Astrocyte of the spinal cord (primary cell): ENCODE results near the gene PSG2.
"Not testable (repeated sequence)": the region's sequence is repeated elsewhere in the genome, so short reads cannot be mapped to it uniquely, and the experiment has no call there.

ENCODE experiments used
- DNase-seq: peaks from one replicate; pipeline ENCODE4 v3.0.0; 2011; ENCODE audit warnings: low read depth, low spot score
- H3K4me3 ChIP-seq: 2 replicates; pipeline ENCODE4 v1.5.1; 2011; ENCODE audit warnings: low read depth, mild to moderate bottlenecking, low read length, moderate library complexity
- in situ Hi-C: cut with HindIII; loops from 2 replicates; pipeline ENCODE4 v1.10.0; 2017; ENCODE audit warnings: low sequenced_read_pairs
- TF ChIP-seq, protein P1 (sequence below): IDR thresholded peaks from 2 replicates; pipeline ENCODE4 v1.5.1; 2012; ENCODE audit warnings: low read depth, mild to moderate bottlenecking, low read length, inconsistent platforms

Gene PSG2

DNA sequence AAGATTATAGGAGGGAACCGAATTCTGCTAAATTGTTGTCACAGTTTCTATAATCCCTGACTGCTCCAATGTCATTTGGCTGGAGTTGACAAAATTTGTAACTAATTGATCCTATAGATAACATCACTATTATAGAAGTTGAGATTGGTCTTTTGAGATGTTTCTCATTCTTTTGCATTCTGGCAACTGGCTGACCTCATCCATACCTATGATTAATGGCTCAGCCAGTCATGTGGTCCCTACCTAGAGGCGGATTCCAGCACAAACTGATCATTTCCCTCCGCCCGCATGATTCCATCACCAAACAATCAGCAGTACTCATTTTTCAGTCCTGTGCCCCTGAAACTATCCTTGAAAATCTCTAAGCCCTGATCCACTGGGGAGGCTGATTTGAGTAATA lies 4.2 kb downstream of the PSG2 start:
- in situ Hi-C loops = no loop called here
- DNase-seq = no peak
- TF ChIP-seq, protein P1, sequence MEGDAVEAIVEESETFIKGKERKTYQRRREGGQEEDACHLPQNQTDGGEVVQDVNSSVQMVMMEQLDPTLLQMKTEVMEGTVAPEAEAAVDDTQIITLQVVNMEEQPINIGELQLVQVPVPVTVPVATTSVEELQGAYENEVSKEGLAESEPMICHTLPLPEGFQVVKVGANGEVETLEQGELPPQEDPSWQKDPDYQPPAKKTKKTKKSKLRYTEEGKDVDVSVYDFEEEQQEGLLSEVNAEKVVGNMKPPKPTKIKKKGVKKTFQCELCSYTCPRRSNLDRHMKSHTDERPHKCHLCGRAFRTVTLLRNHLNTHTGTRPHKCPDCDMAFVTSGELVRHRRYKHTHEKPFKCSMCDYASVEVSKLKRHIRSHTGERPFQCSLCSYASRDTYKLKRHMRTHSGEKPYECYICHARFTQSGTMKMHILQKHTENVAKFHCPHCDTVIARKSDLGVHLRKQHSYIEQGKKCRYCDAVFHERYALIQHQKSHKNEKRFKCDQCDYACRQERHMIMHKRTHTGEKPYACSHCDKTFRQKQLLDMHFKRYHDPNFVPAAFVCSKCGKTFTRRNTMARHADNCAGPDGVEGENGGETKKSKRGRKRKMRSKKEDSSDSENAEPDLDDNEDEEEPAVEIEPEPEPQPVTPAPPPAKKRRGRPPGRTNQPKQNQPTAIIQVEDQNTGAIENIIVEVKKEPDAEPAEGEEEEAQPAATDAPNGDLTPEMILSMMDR = no peak
- H3K4me3 ChIP-seq = no peak overlapping the region

DNA sequence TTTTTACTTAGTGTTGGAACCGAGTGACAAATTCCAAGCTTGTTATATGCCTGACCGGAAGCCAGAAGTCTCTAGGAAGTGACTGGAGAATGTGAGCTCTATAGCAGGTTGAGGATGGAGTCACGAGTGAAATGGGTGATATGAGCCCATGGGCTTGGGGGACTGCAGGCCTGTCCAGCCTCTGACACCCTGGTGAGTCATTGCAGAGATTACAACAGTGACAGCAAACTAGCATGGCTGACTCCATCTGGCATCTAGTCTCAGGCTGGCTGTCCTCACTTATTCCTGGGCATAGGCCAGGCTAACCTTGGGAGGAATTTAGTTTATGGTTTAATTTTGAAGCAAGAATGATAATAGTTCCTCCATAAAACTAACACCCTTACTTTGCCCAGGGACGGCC lies 4.6 kb downstream of the PSG2 start:
- DNase-seq, H3K4me3 ChIP-seq, in situ Hi-C loops: not testable (repeated sequence)

DNA sequence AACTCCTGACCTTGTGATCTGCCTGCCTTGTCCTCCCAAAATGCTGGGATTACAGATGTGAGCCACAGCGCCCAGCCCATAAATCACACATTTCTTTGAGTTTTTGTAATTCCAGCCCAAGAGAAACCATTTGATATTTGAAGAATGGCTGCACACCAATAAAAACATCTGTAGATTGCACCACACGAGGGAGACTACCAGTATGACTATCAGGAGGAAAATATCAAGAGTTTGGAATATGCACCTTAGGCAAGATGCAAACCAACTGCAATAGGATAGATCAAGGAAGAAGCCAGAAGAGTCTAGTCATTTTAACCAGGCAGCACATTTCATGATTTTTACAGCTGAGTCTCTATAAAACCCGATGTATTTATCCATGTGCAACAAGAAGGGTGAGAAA lies 20.1 kb downstream of the PSG2 start:
- DNase-seq, H3K4me3 ChIP-seq, in situ Hi-C loops: not testable (repeated sequence)

DNA sequence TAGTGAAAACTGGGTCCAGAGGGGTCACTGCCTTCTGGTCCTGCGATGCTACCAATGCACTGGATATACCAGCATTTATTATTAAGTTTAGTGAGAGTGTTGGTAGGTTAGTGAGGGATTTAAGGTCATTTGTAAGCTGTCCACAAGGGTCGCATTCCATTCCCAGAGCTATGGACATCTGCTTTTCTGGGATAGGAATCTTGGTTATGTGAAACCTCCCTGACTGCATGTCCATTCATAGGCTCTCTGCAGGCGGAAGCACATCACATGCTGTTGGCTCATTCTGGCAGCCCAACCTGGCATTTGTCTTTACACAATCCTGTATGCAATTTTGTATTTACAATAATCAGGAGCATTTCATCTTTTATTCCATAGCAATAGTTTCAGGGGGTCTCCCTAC lies 21.2 kb downstream of the PSG2 start:
- H3K4me3 ChIP-seq, in situ Hi-C loops, DNase-seq: not testable (repeated sequence)

DNA sequence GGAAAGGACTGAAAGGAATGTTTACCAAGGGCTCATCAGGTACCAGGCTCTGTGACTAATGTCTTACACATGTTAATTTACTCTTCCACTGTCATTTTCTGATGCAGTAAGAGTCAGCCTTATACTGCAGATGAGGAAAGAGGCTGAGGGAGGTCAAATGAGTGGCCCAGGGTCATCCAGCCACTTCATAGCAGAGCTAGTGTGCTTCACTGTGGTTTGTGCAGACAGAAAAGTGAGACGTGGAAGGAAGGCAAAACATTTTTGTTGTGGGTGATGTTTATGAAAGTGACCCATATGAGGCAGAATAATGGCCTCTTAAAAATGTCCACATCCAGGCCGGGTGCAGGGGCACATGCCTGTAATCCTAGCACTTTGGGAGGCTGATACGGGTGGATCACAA lies 22.2 kb downstream of the PSG2 start:
- DNase-seq, H3K4me3 ChIP-seq, in situ Hi-C loops: not testable (repeated sequence)

DNA sequence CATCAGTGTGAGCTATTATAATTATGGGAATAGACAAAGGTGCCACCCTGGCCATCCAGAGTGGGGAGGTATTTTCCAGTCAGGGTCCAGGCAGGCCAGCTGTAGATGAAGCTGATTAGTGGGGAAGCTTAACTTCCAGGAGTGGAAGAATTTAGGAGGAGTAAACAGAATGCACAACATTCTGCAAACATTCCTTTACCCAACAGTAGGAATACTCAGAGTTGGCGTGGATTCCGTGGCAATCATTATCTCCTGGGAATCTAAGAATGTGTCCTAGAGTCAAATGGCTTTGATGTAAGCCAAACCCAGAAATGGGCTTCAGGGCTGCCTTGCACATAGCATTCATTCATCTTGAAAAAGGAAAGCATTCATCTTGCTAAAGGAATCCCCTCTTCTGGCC lies 23.0 kb downstream of the PSG2 start:
- in situ Hi-C loops, H3K4me3 ChIP-seq, DNase-seq: not testable (repeated sequence)

DNA sequence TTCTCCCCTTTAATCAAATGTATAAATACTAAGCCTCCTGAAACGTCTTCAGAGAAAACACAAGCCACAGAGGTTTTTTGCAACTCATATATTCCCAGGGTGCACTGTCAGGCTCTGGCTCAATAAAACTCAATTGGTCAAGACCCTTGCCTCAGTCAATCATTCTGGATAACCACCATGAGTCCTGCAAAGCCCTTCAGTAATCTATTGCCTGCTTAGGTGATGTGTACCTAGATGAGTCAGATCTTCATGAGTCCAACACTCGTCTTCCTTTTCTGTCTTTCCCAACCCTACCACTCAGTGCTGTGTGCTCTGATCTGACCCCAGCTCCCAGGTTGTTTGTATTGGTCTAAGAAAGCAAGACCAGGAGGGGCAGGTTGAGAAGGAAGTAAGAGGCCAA lies 24.1 kb downstream of the PSG2 start:
- in situ Hi-C loops, DNase-seq: not testable (repeated sequence)

DNA sequence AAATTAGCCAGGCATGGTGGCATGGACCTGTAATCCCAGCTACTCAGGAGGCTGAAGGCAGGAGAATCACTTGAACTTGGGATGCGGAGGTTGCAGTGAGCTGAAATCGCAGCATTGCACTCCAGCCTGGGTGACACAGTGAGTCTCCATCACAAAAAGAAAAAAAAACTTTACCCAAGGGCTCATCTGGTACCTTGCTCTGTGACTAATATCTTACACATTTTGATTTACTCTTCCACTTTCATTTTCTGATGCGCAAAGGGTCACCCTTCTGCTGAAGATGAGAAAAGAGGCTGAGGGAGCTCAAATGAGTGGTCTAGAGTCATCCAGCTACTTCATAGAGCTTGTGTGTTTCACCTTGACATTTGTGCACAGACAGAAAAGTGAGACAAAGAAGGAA lies 34.5 kb downstream of the PSG2 start:
- H3K4me3 ChIP-seq, DNase-seq, in situ Hi-C loops: not testable (repeated sequence)

More for the DNA sequence above, 24.1 kb downstream of the PSG2 start:
- not testable (repeated sequence) for H3K4me3 ChIP-seq

DNA sequence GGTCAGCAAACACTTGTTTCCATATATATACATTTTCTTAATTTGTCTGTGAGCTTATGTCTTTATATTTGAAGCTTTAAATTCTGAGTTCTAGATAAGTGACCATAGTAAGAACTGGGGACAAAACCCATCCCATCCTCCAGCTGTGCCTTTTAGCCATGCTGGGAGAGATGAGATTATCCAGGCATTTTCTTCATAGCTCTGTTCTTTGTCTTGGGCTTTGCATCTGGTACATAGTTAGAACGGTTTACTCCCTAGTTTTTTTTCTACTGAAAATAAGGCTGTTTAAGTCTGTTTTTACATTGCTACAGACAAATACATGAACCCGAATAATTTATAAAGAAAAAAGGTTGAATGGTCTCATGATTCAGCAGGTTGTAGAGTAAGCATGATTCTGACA lies 35.9 kb downstream of the PSG2 start:
- DNase-seq, in situ Hi-C loops, H3K4me3 ChIP-seq: not testable (repeated sequence)

DNA sequence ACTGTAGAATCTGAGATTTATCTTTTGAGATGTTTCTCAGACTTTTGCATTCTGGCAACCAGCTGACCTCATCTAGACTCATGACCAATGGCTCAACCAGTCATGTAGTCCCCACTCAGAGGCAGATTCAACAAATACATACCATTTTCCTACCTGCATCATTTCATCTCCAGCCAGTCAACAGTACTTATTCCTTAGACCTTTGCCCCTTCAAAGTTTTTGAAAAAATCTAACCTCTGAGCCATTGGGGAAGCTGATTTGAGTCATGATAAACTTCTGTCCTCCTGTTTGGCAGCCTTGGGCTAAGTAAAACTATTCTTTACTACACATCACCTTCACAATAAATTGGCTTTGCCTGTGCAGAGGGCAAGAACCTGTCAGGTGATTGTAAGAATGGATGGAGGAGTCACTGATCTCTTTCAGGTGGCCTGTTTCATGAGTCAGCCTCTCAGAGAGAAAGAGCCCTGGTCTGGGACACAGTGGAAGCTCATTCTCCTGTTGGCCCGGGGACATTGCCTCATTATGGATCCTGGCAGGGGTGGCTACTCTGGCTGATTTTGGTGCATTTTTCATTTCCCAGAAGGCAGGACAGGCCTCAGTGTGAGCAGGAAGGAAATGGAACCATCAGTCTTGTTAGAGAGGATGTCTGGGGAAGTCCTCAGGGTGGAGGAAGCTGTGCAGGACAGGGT lies 38.9 kb downstream of the PSG2 start:
- in situ Hi-C loops, DNase-seq, H3K4me3 ChIP-seq: not testable (repeated sequence)

DNA sequence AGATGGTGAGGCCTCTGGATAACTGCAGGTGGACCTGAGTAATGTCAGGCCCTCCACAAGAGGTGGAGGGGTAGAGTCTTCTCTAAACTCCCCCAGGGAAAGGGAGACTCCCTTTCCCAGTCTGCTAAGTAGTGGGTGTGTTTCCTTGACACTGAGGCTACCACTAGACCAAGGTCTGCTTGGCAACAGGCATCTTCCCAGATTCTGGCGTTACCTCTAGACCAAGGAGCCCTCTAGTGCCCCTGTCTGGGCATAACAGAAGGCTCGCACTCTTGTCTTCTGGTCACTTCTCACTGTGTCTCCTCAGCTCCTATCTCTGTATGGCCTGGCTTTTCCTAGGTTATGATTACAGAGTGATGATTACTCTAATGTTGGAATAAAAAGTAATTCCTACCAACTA lies 50.9 kb downstream of the PSG2 start:
- in situ Hi-C loops, H3K4me3 ChIP-seq: not testable (repeated sequence)
- TF ChIP-seq, protein P1 = peak; percentile 35
- DNase-seq = peak; percentile 14

DNA sequence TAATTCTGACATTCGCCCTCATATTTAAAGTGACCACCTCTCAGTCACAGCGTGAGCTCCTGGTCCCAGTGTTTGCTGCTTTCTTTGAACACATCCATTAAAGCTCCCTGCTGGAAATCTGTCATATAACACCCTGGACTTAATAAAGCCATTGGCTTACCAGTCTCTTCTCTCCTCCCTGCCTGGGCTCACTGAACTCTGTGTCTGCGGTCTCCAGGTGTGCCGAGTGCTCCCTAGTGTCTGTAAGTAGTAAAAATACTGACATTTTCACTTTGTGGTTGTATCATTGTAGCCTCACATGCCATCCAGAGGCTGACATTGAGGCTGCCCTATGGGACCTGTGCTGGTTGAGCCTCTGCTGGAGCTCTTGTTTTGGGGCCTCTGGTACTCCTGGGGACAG lies 53.6 kb downstream of the PSG2 start:
- H3K4me3 ChIP-seq = no peak overlapping the region
- TF ChIP-seq, protein P1 = no peak
- in situ Hi-C loops = no loop called here
- DNase-seq = no peak
